GM12875 (cell line): ENCODE data around the gene ZBTB7C.

Experiments used
- H3K4me3 ChIP-seq: one replicate; pipeline ENCODE4 v1.5.1; 2011; ENCODE audit warnings: low read depth, low read length, control low read depth
- TF ChIP-seq, protein P1 (sequence below): IDR thresholded peaks from 2 replicates; pipeline ENCODE4 v1.5.1; 2011; ENCODE audit warnings: low read depth, mild to moderate bottlenecking, control low read depth, inconsistent platforms, low read length, moderate library complexity, borderline replicate concordance; ENCODE audit not compliant: insufficient read depth

The ZBTB7C gene

GRCh38 chr18:48179001-48179400 lies 230.2 kb downstream of the ZBTB7C start:
- TF ChIP-seq, protein P1, sequence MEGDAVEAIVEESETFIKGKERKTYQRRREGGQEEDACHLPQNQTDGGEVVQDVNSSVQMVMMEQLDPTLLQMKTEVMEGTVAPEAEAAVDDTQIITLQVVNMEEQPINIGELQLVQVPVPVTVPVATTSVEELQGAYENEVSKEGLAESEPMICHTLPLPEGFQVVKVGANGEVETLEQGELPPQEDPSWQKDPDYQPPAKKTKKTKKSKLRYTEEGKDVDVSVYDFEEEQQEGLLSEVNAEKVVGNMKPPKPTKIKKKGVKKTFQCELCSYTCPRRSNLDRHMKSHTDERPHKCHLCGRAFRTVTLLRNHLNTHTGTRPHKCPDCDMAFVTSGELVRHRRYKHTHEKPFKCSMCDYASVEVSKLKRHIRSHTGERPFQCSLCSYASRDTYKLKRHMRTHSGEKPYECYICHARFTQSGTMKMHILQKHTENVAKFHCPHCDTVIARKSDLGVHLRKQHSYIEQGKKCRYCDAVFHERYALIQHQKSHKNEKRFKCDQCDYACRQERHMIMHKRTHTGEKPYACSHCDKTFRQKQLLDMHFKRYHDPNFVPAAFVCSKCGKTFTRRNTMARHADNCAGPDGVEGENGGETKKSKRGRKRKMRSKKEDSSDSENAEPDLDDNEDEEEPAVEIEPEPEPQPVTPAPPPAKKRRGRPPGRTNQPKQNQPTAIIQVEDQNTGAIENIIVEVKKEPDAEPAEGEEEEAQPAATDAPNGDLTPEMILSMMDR = no peak

GRCh38 chr18:48176909-48177308 lies 232.3 kb downstream of the ZBTB7C start:
- no peak overlapping the region for H3K4me3 ChIP-seq
- TF ChIP-seq, protein P1 = no peak

More at GRCh38 chr18:48179001-48179400, 230.2 kb downstream of the ZBTB7C start:
- H3K4me3 ChIP-seq = no peak overlapping the region

DNA sequence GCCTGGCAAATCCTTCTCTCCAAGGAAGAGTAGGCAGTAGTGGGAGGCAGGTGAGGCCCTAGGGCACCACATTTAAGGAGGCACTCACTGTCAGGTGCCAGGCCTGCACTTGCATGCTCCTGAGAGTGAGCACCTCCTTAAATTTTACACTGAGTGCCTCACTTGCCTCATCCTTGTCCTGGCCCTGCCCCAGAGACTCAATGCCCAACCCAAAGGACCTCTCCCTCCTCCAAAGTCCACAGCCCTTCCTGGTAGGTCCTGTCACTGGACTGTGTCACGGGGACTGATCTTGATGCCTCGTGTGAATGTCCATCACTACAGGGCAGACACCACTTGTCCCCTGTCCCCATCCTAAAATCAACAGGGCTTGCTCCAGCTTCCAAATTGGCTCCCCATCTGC lies 235.6 kb downstream of the ZBTB7C start:
- TF ChIP-seq, protein P1 = no peak
- H3K4me3 ChIP-seq = no peak overlapping the region

DNA sequence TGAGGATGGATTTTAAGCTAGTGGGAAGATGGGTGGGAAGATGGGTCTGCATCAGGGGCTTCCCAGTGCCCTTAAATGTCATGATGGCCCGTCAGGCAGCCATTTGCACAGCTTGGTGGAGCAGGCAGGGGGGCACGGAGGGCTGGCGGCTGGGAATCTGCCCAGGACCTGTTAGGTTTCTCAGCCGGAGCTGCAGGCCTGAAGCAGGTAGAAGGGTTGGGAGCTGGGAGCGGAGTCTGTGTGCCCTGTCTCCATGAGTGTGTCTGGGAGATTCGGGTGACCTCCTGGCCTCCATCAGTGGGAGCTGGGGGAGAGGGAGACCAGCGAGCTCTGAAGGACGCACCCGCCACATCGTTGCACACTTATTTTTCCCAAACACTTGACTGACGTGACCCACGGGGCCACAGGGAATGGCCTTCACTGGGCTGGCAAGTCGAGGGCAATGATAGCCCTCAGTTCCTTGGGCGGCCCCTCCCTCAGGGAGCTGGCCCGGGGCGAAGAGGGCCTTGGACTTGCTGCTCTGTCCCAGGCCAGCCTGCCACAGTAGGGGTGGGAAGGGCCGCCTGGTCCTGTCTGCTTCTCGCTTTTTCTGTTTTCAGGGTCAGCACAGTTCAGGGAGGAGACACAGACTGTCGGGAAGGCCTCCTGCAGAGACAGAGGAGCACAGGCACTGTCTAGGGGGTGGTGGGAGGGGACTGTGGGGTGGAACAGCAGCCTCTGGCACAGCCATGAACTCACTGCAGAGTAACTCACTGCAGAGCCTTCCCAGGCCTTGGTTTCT lies 236.8 kb downstream of the ZBTB7C start:
- TF ChIP-seq, protein P1 = no peak
- H3K4me3 ChIP-seq = no peak overlapping the region

DNA sequence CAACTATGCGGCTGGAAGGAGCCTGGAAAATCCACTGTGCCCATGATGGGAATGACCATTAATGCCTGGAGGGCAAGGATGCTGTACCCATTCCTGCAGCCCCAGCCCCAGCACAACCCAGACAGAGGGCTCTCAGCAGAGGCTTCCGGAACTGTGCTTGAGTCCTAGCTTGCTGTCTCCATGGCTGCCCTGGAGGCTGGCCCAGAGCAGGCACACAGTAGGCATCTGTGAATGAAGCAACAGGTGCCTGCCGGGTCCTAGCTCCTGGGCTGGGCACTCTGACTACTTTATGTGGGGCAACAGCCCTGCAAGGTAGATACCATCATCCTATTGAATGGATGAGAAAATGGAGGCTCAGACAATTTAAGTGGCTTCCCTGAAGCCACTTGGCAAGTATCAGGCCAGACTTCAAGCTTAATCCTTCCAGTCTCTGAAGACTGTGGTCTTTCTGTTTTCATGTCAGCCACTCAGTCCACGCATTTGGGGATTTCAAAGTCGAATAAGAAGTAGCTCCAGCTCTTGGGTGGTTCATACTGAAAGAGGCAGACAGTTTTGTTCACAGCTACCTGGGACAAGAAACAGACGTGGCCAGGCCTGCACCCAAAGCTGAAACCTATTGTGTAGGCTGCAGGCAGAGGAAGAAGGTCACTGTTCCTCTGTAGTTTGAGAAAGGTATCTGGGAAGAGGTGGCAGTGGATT lies 237.5 kb downstream of the ZBTB7C start:
- H3K4me3 ChIP-seq = no peak overlapping the region
- TF ChIP-seq, protein P1 = no peak

GRCh38 chr18:48170651-48171050 lies 238.5 kb downstream of the ZBTB7C start:
- TF ChIP-seq, protein P1 = no peak
- no peak overlapping the region for H3K4me3 ChIP-seq

DNA sequence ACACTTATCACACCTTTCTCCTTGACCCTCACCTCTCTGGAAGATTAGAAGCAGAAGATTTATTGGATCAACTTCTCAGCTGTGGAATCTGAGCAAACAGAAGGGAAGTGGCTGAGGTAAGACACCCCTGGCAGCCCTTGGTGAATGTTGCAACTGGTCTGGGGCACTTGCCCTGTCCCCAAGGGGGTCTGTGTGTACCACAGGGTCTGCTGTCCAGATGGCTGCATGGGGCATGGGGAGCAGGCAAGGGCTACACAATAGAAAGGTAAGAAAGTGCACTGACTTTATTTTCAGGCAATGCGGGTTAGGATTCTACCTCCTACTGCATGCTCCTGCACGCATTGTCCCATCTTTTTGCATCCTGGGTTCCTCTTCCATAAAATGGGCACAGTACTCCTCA lies 240.3 kb downstream of the ZBTB7C start:
- TF ChIP-seq, protein P1 = no peak
- no peak overlapping the region for H3K4me3 ChIP-seq
